ENCODE measurements around the gene SDK2. TPM values are rescaled to one million over a fixed set of nuclear protein-coding genes. Genes with fewer than 3 reads are reported as not detected.

The SDK2 gene
- total RNA-seq, 2 donors from 2014 or later: 1.5 to 5.6 TPM

DNA sequence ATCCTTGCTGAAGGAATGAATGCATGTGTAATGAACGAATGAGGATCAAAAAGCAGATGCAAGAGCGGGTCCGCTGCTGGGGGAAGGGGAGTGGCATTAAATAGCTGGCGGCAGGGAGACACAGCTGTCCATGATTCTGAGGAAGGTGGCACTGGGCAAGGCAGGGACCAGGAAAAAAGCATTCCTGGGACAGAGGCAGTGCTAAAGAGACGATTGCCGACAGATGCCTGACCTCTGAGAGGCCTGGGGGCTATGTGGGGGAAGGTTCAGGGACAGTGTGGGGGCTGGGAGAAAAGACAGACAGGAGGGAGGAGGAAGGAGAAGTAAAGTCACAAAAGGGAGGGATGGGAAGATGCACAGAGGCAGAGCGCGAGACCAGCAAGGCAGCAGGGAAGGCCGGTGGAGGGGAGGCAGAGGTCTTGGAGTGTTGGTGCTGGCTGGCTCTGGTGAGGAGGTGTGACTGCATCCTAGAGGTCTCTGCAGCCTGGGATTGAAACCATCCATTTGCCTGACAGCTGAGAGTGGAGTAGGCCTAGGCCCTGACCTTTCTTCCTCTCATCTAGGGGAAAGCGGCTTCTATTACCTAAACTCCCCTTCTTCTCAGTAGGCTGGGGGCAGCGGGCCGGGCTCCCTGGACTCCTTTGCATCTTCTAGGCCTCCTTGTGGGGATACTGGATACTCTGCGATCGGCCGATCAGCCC lies 109.9 kb downstream of the SDK2 start:
- Histone ChIP-seq H3K27ac (no peak overlapping the region), H3K4me1 (peaks cover 0 to 16% of the 10 kb centered on the region in 2 donors), H3K9me3 (no peaks in the 10 kb centered on the region), H3K27me3 (no peaks in the 10 kb centered on the region), H3K36me3 (no peaks in the 10 kb centered on the region), H3K4me3 (no peak overlapping the region)
- no peak for TF ChIP-seq CTCF (IDR thresholded peaks at IDR 0.05)
- DNase-seq (ENCODE audit: low spot score): no peak

- H3K9me3 ChIP-seq: no peaks in the 10 kb centered on the region
- no peaks in the 10 kb centered on the region for H3K27me3 ChIP-seq
- peaks cover 0 to 16% of the 10 kb centered on the region in 2 donors for H3K4me1 ChIP-seq
- DNase-seq (ENCODE audit: low spot score): no peak
- H3K36me3 ChIP-seq: no peaks in the 10 kb centered on the region
- no peak overlapping the region for H3K4me3 ChIP-seq
- TF ChIP-seq CTCF (IDR thresholded peaks at IDR 0.05): no peak
- peak overlapping the region in 1 of 2 donors; percentile 10 for H3K27ac ChIP-seq
These were observed 110.5 kb downstream of the SDK2 start for GRCh38 chr17:73533781-73534180.

- Histone ChIP-seq H3K36me3 (no peaks in the 10 kb centered on the region), H3K27ac (peak overlapping the region in 1 of 2 donors; percentile 17), H3K9me3 (no peaks in the 10 kb centered on the region), H3K27me3 (no peaks in the 10 kb centered on the region), H3K4me1 (peaks cover 0 to 16% of the 10 kb centered on the region in 2 donors), H3K4me3 (no peak overlapping the region)
- DNase-seq (ENCODE audit: low spot score): peak; percentile 65
- no peak for TF ChIP-seq CTCF (IDR thresholded peaks at IDR 0.05)
These were observed 111.1 kb downstream of the SDK2 start for GRCh38 chr17:73533127-73533526.

DNA sequence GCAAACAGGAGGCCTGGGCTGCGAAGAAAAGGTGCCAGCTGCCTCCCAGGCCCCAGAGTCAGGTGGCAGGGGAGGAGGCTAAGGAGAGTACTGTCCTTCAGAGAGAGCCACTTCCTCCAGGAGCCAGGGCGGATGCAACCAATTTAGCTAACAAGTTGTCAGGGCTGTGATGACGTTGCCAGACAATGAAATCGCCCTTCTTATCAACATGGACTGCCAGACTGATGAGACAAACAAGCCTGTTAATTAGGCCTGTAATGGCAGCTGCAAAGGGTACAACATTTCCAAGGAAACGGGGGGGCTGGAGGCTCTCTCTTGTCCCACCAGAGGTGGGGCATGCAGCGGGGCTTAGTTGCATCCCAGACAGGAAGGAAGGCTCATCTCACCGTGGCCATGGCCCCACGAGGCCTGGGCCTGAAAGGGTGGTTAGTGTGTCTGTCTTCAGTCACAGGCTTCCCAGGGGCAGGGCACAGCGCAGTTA lies 111.8 kb downstream of the SDK2 start:
- DNase-seq (ENCODE audit: low spot score): no peak
- TF ChIP-seq CTCF (IDR thresholded peaks at IDR 0.05): no peak
- no peaks in the 10 kb centered on the region for H3K36me3 ChIP-seq

DNA sequence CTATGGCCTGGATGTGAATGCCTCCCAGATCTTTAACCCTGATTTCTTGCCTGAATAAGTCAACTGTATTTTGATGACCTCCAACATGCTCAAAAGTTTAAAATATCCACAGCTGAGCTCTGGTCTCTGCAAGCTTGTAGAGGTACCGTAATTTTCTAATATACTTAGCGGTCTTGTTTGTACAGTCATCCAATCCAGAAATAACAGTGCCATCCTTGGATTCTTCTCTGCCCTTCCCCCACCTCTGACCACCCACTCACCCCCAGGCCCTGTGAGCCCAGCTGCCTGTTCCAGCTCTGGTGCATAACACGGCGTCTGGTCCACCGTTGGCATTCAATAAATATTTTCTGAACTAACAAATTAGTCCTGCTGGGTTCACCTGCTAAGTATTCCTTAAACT lies 113.1 kb downstream of the SDK2 start:
- Histone ChIP-seq H3K36me3 (no peaks in the 10 kb centered on the region), H3K27me3 (no peaks in the 10 kb centered on the region), H3K4me1 (peaks cover 0 to 16% of the 10 kb centered on the region in 2 donors), H3K4me3 (no peak overlapping the region), H3K9me3 (no peaks in the 10 kb centered on the region), H3K27ac (no peak overlapping the region)
- no peak for DNase-seq (ENCODE audit: low spot score)
- no peak for TF ChIP-seq CTCF (IDR thresholded peaks at IDR 0.05)

More for the DNA sequence above, 111.8 kb downstream of the SDK2 start:
- no peaks in the 10 kb centered on the region for H3K27me3 ChIP-seq
- H3K27ac ChIP-seq: peak overlapping the region in 1 of 2 donors; percentile 17
- H3K4me1 ChIP-seq: peaks cover 0 to 16% of the 10 kb centered on the region in 2 donors
- no peak overlapping the region for H3K4me3 ChIP-seq
- no peaks in the 10 kb centered on the region for H3K9me3 ChIP-seq

Data from right atrium auricular region (tissue), 2 donors.